ENCODE results near the gene HNRNPUL1.
"Not testable (repeated sequence)": the region's sequence is repeated elsewhere in the genome, so short reads cannot be mapped to it uniquely, and the experiment has no call there.

- not testable (repeated sequence) for TF ChIP-seq CTCF (IDR thresholded peaks at IDR 0.05); POLR2AphosphoS5 (IDR thresholded peaks at IDR 0.05; ENCODE audit: insufficient read depth in 1 of 2, low read depth in 1 of 2)
Observed at GRCh38 chr19:41346916-41347315, 82.7 kb downstream of the HNRNPUL1 start.

All from vagina (tissue), 2 donors.